ENCODE results near the gene NKIRAS1. TPM values are rescaled to one million over a fixed set of nuclear protein-coding genes. Genes with fewer than 3 reads are reported as not detected.
A peak's percentile ranks its signal among the peaks of the same experiment; 100 is the strongest.

Gene NKIRAS1
- total RNA-seq, 4 donors from 2014 or later: 18.8 to 29.9 (median 25.5) TPM

- Histone ChIP-seq H3K27ac (no peak overlapping the region), H3K4me3 (no peak overlapping the region), H3K9me3 (no peaks in the 10 kb centered on the region), H3K27me3 (no peaks in the 10 kb centered on the region), H3K36me3 (no peaks in the 10 kb centered on the region), H3K4me1 (peaks cover 0 to 71% (median 11%) of the 10 kb centered on the region in 3 donors)
- ATAC-seq: no peak
- TF ChIP-seq EP300 (IDR thresholded peaks at IDR 0.05) (no peak), POLR2A (IDR thresholded peaks at IDR 0.05) (no peak), POLR2AphosphoS5 (IDR thresholded peaks at IDR 0.05) (no peak)
- TF ChIP-seq, protein P1, sequence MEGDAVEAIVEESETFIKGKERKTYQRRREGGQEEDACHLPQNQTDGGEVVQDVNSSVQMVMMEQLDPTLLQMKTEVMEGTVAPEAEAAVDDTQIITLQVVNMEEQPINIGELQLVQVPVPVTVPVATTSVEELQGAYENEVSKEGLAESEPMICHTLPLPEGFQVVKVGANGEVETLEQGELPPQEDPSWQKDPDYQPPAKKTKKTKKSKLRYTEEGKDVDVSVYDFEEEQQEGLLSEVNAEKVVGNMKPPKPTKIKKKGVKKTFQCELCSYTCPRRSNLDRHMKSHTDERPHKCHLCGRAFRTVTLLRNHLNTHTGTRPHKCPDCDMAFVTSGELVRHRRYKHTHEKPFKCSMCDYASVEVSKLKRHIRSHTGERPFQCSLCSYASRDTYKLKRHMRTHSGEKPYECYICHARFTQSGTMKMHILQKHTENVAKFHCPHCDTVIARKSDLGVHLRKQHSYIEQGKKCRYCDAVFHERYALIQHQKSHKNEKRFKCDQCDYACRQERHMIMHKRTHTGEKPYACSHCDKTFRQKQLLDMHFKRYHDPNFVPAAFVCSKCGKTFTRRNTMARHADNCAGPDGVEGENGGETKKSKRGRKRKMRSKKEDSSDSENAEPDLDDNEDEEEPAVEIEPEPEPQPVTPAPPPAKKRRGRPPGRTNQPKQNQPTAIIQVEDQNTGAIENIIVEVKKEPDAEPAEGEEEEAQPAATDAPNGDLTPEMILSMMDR (IDR thresholded peaks at IDR 0.05): no peak
- WGBS, 2 donors (ENCODE audit: low coverage in 1 of 2): 40 to 75% methylated on average over 1 of the region's 1 CpG
Measured at GRCh38 chr3:23864931-23865330, 51.9 kb downstream of the NKIRAS1 start.

GRCh38 chr3:23863060-23863459, 53.7 kb downstream of the NKIRAS1 start:
- ATAC-seq: no peak
- Histone ChIP-seq H3K27ac (no peak overlapping the region), H3K9me3 (no peaks in the 10 kb centered on the region), H3K4me3 (no peak overlapping the region), H3K36me3 (no peaks in the 10 kb centered on the region), H3K4me1 (peaks cover 9 to 86% (median 23%) of the 10 kb centered on the region in 3 donors), H3K27me3 (no peaks in the 10 kb centered on the region)
- TF ChIP-seq POLR2AphosphoS5 (IDR thresholded peaks at IDR 0.05) (no peak), POLR2A (IDR thresholded peaks at IDR 0.05) (no peak), EP300 (IDR thresholded peaks at IDR 0.05) (no peak)
- TF ChIP-seq, protein P1 (IDR thresholded peaks at IDR 0.05): no peak
- 71 to 76% methylated on average over 1 of the region's 1 CpG for WGBS, 2 donors (ENCODE audit: low coverage in 1 of 2)

DNA sequence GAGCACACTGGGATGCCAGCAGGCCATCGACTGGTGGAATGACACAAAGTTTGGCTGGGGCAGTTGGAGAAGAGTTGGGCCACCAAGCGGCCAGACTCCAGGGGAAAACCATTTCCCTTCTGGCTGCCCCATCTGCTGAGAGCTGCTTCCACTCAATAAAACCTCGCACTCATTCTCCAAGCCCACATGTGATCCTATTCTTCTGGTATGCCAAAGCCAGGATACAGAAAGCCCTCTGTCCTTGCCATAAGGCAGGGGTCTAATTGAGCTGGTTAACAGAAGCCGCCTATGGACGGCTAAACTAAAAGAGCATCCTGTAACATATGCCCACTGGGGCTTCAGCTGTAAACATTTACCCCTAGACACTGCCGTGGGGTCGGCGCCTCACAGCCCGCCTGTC, 55.1 kb downstream of the NKIRAS1 start:
- WGBS, 2 donors (ENCODE audit: low coverage in 1 of 2): 86 to 90% methylated on average over 4 to 7 of the region's 9 CpGs
- ATAC-seq: no peak
- H3K4me3 ChIP-seq: no peak overlapping the region
- no peaks in the 10 kb centered on the region for H3K9me3 ChIP-seq
- H3K36me3 ChIP-seq: no peaks in the 10 kb centered on the region
- H3K4me1 ChIP-seq: peaks cover 9 to 86% (median 31%) of the 10 kb centered on the region in 3 donors
- TF ChIP-seq POLR2A (IDR thresholded peaks at IDR 0.05) (no peak), POLR2AphosphoS5 (IDR thresholded peaks at IDR 0.05) (no peak), EP300 (IDR thresholded peaks at IDR 0.05) (no peak)
- TF ChIP-seq, protein P1 (IDR thresholded peaks at IDR 0.05): no peak
- H3K27me3 ChIP-seq: no peaks in the 10 kb centered on the region
- no peak overlapping the region for H3K27ac ChIP-seq

DNA sequence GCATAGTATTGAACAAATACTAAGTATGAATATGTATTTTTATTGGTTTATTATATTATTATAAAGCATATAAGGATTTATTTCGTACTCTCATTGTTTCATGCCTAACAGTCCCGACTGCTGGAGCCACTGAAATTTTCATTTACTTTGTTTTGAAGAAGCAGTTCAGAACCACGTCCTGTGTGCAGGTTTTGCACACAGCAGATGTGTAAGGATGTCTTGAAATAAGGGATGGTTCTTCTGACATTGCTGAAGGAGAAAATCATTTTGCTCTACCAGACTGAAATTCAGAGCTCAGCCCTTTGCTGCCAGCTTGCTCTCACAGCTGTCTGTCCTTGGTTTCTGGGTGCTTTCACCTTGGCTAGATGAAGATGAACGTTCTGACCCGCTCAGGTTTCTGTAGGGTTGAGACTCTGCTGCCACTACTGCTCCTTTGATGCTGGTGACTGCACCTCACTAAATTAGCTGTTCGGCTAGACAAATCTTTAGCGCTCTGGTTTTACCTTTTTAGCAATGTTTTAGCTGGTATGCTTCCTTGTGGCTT, 56.9 kb downstream of the NKIRAS1 start:
- Histone ChIP-seq H3K9me3 (no peaks in the 10 kb centered on the region), H3K36me3 (no peaks in the 10 kb centered on the region), H3K27me3 (no peaks in the 10 kb centered on the region), H3K27ac (no peak overlapping the region), H3K4me3 (no peak overlapping the region), H3K4me1 (peaks cover 9 to 78% (median 26%) of the 10 kb centered on the region in 3 donors)
- 92 to 93% methylated on average over 5 of the region's 7 CpGs for WGBS, 2 donors (ENCODE audit: low coverage in 1 of 2)
- ATAC-seq: no peak
- TF ChIP-seq POLR2AphosphoS5 (IDR thresholded peaks at IDR 0.05): no peak
- TF ChIP-seq, protein P1 (IDR thresholded peaks at IDR 0.05): no peak
- no peak for TF ChIP-seq EP300 (IDR thresholded peaks at IDR 0.05)
- no peak for TF ChIP-seq POLR2A (IDR thresholded peaks at IDR 0.05)

DNA sequence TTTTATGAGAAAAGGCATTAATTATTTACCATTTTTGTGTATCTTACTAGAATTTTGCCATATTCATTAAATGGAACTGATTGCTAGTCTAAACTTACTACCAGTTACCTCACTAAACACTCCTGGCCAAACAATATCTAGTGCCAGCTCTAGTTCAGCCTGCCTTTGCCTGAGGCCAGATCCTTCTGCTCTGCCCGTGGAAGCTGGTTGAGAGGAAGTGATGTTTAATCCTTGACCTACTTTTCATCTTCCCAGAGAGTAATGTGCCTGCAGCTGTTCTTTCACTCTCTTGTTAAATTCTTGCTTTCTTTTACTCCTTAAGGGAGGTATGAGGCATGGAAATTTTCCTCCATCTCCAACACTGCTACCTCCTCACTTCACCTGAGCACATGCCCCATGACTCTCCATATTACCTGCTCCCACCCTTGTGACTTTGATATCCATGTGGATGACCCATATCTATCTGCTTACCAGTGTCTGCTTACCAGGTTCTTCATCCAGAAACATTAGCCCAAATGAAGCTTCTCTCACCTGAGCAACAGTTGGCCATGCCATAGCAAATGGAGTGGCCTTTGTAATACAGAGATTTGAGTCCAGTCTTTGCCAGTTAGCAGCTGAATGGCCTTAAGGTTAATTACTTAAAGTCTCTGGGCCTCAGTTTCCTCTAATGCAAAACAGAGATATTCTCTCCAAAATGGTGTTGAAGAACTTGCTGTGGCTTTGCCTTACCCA, 57.6 kb downstream of the NKIRAS1 start:
- ATAC-seq: peak; percentile 77
- H3K9me3 ChIP-seq: no peaks in the 10 kb centered on the region
- no peaks in the 10 kb centered on the region for H3K36me3 ChIP-seq
- peaks cover 9 to 75% (median 26%) of the 10 kb centered on the region in 3 donors for H3K4me1 ChIP-seq
- H3K4me3 ChIP-seq: no peak overlapping the region
- 0% methylated on average over 1 of the region's 1 CpG for WGBS, 2 donors (ENCODE audit: low coverage in 1 of 2)
- peak overlapping the region in 3 of 4 donors; percentile 24 to 43 (median 42) for H3K27ac ChIP-seq
- TF ChIP-seq POLR2AphosphoS5 (IDR thresholded peaks at IDR 0.05) (peak; percentile 31), EP300 (IDR thresholded peaks at IDR 0.05) (no peak)
- TF ChIP-seq, protein P1 (IDR thresholded peaks at IDR 0.05): no peak
- H3K27me3 ChIP-seq: no peaks in the 10 kb centered on the region

Data from gastroesophageal sphincter (tissue), 4 donors.